IgD-negative memory B cell (primary cell): Measurements from ENCODE around the gene TMEM151B. TPM values are rescaled to one million over a fixed set of nuclear protein-coding genes. Genes with fewer than 3 reads are reported as not detected.
"Not testable (repeated sequence)": the region's sequence is repeated elsewhere in the genome, so short reads cannot be mapped to it uniquely, and the experiment has no call there.

Experiments used
- H3K27ac Mint-ChIP-seq, 3 donors: one replicate each; pipeline ENCODE4 v1.8.0; 2020 to 2022; ENCODE audit warnings: mild to moderate bottlenecking in 3 of 3, mixed read lengths in 3 of 3, moderate library complexity in 1 of 3
- H3K27me3 Mint-ChIP-seq: one replicate; pipeline ENCODE4 v1.8.0; 2021; ENCODE audit warnings: mixed read lengths
- H3K36me3 Mint-ChIP-seq: one replicate; pipeline ENCODE4 v1.8.0; 2020; ENCODE audit warnings: mild to moderate bottlenecking, mixed read lengths
- H3K4me1 Mint-ChIP-seq, 3 donors: one replicate each; pipeline ENCODE4 v1.8.0; 2020 to 2022; ENCODE audit warnings: mixed read lengths in 3 of 3, mild to moderate bottlenecking in 1 of 3
- H3K4me3 Mint-ChIP-seq, 4 donors: one replicate each; pipeline ENCODE4 v1.8.0; 2020 to 2022; ENCODE audit warnings: mild to moderate bottlenecking in 4 of 4, mixed read lengths in 4 of 4, moderate library complexity in 3 of 4
- H3K9me3 Mint-ChIP-seq, 3 donors: one replicate each; pipeline ENCODE4 v1.8.0; 2020 to 2021; ENCODE audit warnings: mixed read lengths in 3 of 3, mild to moderate bottlenecking in 1 of 3
- polyA plus RNA-seq: library from polyadenylated mRNA; unstranded; fragments of 300-500 nt; fragmentation: Illumina TruSeq; gene quantifications from one replicate; pipeline ENCODE4 v1.2.3, GENCODE V29; 2021

The TMEM151B gene
- polyA plus RNA-seq, 1 donor from 2014 or later: not detected

DNA sequence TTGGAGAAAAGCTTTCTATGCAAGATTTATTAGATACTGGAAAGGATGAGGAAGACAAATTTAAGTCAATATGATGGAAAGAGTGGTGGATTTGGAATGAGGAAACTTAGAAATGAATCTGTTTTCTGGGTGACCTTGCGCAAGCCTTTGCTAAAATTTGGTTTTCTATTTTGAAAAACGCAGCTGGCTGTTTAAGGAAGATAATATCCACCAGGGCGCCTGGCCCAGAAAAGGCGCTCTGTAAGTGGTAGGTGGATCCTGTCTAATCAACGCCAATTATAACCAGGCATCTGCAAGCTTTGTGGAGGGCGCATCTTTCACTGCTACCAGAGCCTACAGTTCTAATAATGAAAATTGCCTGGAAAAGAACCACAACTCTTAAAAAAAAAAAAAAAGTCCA is 71.8 kb downstream of the TMEM151B start:
- H3K9me3 Mint-ChIP-seq: no peaks in the 10 kb centered on the region
- no peak overlapping the region for H3K27ac Mint-ChIP-seq
- H3K4me1 Mint-ChIP-seq: peaks cover 0 to 2% (median 2%) of the 10 kb centered on the region in 3 donors
- H3K4me3 Mint-ChIP-seq: no peak overlapping the region
- peaks cover 21% of the 10 kb centered on the region for H3K27me3 Mint-ChIP-seq
- H3K36me3 Mint-ChIP-seq: no peaks in the 10 kb centered on the region

DNA sequence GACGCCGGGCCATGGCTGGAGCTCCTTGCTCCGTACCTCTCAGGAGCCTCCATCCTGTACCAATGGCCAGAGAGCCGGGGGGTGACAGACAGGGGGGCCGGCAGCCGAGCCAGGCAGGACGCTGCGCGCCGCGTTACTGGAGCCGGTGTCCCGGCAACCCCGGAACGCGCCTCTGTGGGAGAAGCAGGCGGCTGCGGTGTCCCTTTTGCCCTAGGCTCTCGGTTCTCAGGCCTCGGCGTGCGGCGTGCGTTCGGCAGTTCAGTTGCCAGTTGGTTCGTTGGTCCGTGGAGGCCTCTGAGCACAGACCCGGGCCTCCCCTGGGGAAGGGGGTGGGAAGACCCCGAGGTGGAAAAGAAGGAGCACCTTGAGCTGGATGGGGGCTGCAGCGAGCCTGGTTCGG is 72.2 kb downstream of the TMEM151B start, which contains the start of gene SPATS1:
TSS of gene SPATS1 (plus strand) at position 162 of the 400 bp plus-strand sequence. CDS start 446 bp downstream, outside the sequence.
- no peaks in the 10 kb centered on the region for H3K36me3 Mint-ChIP-seq
- H3K9me3 Mint-ChIP-seq: no peaks in the 10 kb centered on the region
- no peak within 1 kb of the TSS for H3K4me3 Mint-ChIP-seq
- peaks cover 22% of the 10 kb centered on the region for H3K27me3 Mint-ChIP-seq
- no peak within 1 kb of the TSS for H3K27ac Mint-ChIP-seq
- peaks cover 0 to 2% (median 2%) of the 10 kb centered on the region in 3 donors for H3K4me1 Mint-ChIP-seq

DNA sequence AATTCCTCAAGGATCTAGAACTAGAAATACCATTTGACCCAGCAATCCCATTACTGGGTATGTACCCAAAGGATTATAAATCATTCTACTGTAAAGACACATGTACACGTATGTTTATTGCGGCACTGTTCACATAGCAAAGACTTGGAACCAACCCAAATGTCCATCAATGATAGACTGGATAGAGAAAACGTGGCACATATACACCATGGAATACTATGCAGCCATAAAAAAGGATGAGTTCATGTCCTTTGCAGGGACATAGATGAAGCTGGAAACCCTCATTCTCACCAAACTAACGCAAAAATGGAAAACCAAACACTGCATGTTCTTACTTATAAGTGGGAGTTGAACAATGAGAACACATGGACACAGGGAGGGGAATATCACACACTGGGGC is 76.6 kb downstream of the TMEM151B start:
- H3K27me3 Mint-ChIP-seq: peaks cover 19% of the 10 kb centered on the region
- H3K36me3 Mint-ChIP-seq: not testable (repeated sequence)

DNA sequence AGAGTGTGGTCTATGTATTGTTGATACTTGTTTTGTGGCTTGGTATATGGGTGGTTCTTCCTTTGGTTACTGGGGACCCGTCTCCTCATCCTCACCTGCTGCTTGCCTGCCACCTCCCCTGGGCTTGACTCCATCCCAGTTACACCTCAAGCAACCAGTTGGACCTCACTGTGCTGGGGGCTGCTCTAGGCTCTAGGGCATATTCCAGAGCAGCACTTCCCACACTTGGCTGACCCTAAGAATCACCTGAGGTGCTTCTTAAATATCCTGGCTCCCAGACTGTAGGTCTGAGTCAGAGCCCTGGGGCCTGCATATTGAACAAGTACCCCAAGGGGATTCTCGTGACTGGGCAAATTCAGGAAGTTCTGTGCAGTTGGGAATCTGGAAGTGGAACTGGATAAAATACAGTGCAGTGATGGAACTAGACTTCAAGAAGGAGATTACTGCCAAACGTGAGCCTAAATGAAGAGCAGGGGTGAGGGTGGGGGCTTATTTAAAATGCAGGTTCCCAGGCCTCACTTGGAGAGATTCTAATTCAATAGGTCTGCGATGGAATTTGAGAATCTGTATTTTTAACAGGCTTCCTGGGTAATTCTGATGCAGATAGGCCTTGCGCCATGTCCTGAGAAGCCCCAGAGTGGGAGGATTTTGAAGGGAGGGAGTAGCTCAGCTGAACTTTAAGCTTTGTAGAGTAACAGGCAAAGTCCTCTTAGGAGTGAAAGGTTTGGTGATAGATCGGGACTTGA is 79.8 kb downstream of the TMEM151B start:
- no peak overlapping the region for H3K27ac Mint-ChIP-seq
- no peaks in the 10 kb centered on the region for H3K4me1 Mint-ChIP-seq
- H3K9me3 Mint-ChIP-seq: no peaks in the 10 kb centered on the region
- H3K4me3 Mint-ChIP-seq: no peak overlapping the region
- no peaks in the 10 kb centered on the region for H3K36me3 Mint-ChIP-seq
- H3K27me3 Mint-ChIP-seq: peaks cover 4% of the 10 kb centered on the region

More for the DNA sequence above, 76.6 kb downstream of the TMEM151B start:
- not testable (repeated sequence) for H3K27ac Mint-ChIP-seq, H3K4me3 Mint-ChIP-seq, H3K9me3 Mint-ChIP-seq, H3K4me1 Mint-ChIP-seq

DNA sequence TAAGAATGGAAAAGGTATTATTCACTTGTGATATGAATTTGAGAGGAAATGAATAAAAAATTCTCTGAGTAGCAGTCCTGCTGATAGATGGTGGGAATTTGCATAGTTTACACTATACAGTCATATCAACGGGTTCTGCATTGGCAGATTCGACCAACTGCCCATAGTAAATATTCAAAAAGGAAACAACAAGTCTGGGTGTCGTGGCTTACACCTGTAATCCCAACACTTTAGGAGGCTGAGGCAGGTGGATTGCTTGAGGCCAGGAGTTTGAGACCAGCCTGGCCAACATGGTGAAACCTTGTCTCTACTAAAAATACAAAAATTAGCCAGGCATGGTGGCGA is 80.4 kb downstream of the TMEM151B start:
- H3K9me3 Mint-ChIP-seq, H3K27me3 Mint-ChIP-seq, H3K4me1 Mint-ChIP-seq, H3K27ac Mint-ChIP-seq, H3K4me3 Mint-ChIP-seq, H3K36me3 Mint-ChIP-seq: not testable (repeated sequence)

DNA sequence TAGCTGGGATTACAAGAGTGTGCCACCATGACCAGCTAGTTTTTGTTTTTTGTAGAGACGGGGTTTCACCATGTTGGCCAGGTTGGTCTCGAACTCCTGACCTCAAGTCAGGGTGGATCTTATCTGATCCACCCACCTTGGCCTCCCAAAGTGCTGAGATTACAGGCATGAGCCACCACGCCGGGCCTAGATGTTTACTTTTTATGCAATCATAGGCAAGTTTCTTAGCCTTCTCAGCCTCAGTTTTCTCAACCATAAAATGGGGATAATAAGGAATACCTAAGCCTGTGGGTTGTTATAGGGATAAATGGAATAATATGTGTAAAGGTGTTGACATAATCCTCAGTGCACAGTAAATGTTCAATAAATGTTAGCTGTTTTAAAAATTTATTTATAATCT is 82.0 kb downstream of the TMEM151B start:
- H3K4me1 Mint-ChIP-seq: no peaks in the 10 kb centered on the region
- H3K4me3 Mint-ChIP-seq: no peak overlapping the region
- no peaks in the 10 kb centered on the region for H3K36me3 Mint-ChIP-seq
- H3K9me3 Mint-ChIP-seq: peaks cover 3 to 6% (median 3%) of the 10 kb centered on the region in 3 donors
- H3K27ac Mint-ChIP-seq: no peak overlapping the region
- peaks cover 6% of the 10 kb centered on the region for H3K27me3 Mint-ChIP-seq

DNA sequence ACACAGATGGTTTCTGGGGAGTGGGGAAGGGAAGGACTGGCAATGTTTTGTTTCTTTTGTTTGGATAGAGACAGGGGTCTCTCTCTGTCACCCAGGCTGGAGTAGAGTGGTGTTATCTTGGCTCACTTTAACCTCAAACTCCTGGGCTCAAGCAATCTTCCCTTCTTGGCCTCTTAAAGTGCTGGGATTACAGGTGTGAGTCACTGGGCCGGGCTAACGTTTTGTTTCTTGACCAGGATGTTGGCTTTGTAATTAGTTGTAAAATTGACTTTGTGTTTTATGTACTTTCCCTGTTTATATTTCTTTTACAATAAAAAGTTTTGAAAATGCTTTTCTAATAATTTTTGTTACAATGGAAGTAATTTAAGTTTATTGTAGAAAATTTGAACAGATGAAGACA is 83.1 kb downstream of the TMEM151B start:
- H3K27me3 Mint-ChIP-seq: peaks cover 7% of the 10 kb centered on the region
- H3K9me3 Mint-ChIP-seq: peaks cover 3 to 6% (median 3%) of the 10 kb centered on the region in 3 donors
- H3K4me1 Mint-ChIP-seq: no peaks in the 10 kb centered on the region
- H3K36me3 Mint-ChIP-seq: no peaks in the 10 kb centered on the region
- no peak overlapping the region for H3K4me3 Mint-ChIP-seq
- no peak overlapping the region for H3K27ac Mint-ChIP-seq

DNA sequence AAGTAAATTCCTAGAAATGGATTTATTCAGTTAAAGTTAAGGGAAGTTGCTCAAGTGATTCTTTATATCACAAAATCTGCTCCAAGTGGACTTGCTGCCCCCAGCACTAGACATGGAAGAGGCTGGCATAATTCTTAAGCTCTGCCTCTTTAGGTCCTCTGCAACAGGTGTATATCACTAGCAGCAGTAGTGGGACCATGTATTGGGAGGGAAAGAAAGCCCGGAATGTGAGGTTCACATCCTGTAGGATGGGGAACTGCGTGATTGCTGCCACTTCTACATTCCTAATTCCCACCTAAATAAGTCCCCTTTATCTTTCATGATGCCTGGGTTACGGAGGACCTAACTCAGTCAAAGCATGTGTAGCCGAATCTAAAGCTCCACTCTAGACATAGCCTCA is 85.4 kb downstream of the TMEM151B start:
- no peaks in the 10 kb centered on the region for H3K4me1 Mint-ChIP-seq
- H3K36me3 Mint-ChIP-seq: no peaks in the 10 kb centered on the region
- H3K9me3 Mint-ChIP-seq: peaks cover 3 to 6% (median 3%) of the 10 kb centered on the region in 3 donors
- no peak overlapping the region for H3K27ac Mint-ChIP-seq
- H3K27me3 Mint-ChIP-seq: peaks cover 10% of the 10 kb centered on the region
- no peak overlapping the region for H3K4me3 Mint-ChIP-seq

DNA sequence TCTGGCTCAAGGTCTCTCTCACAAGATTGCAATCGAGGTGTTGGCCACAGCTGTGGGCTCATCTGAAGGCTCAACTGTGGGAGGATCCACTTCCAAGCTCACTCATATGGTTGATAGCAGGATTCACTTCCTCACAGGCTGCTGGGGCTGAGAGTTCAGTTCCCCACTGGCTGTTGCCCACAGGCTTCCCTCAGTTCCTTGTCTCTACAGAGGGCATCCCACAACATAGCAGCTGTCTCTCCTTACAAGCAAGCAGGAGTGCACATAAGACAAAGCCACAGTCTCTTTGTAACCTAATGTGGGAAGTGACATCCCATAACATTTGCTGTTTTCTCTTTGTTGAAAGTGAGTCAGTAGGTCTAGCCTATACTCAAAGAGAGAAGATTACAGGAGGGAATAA is 86.2 kb downstream of the TMEM151B start:
- Mint-ChIP-seq H3K36me3 (no peaks in the 10 kb centered on the region), H3K4me1 (no peaks in the 10 kb centered on the region), H3K9me3 (peaks cover 3 to 6% (median 3%) of the 10 kb centered on the region in 3 donors), H3K27ac (no peak overlapping the region), H3K27me3 (peaks cover 14% of the 10 kb centered on the region), H3K4me3 (no peak overlapping the region)

Other genes with a start within 250 kb of the TMEM151B start
- gene MRPL14, start 143.0 kb upstream of the TMEM151B start, polyA plus RNA-seq: 70.6 TPM
- 2.8 TPM for gene TMEM63B, start 142.9 kb upstream of the TMEM151B start, polyA plus RNA-seq
- gene CAPN11, start 111.6 kb upstream of the TMEM151B start, polyA plus RNA-seq: not detected
- not detected for gene MYMX, start 53.5 kb upstream of the TMEM151B start, polyA plus RNA-seq
- gene SLC29A1, start 46.9 kb upstream of the TMEM151B start, polyA plus RNA-seq: 5.4 TPM
- 435 TPM for gene HSP90AB1, start 23.3 kb upstream of the TMEM151B start, polyA plus RNA-seq
- gene SLC35B2, start 12.9 kb upstream of the TMEM151B start, polyA plus RNA-seq: 42.6 TPM
- 23.5 TPM for gene NFKBIE, start 4.9 kb upstream of the TMEM151B start, polyA plus RNA-seq
- gene AARS2, start 42.9 kb downstream of the TMEM151B start, polyA plus RNA-seq: 10.2 TPM
- gene SPATS1, start 72.2 kb downstream of the TMEM151B start, polyA plus RNA-seq: not detected
- 16.0 TPM for gene CDC5L, start 117.3 kb downstream of the TMEM151B start, polyA plus RNA-seq